KOPT-K1 (cell line): ENCODE measurements around the gene PAN3.
"Not testable (repeated sequence)": the region's sequence is repeated elsewhere in the genome, so short reads cannot be mapped to it uniquely, and the experiment has no call there.

Experiments
- H3K27ac ChIP-seq: fragments of 200-600 bp; sonication (generic); 2 replicates; pipeline ENCODE4 v1.5.1; 2016; ENCODE audit warnings: antibody characterized with exemption, mild to moderate bottlenecking, low read depth, low read length; ENCODE audit not compliant: poor library complexity, severe bottlenecking
- H3K36me3 ChIP-seq: fragments of 200-600 bp; sonication (generic); 2 replicates; pipeline ENCODE4 v1.5.1; 2017; ENCODE audit warnings: antibody characterized with exemption, mild to moderate bottlenecking, low read length, moderate library complexity; ENCODE audit not compliant: insufficient read depth
- H3K9me3 ChIP-seq: fragments of 200-600 bp; sonication (generic); 2 replicates; pipeline ENCODE4 v1.5.1; 2017; ENCODE audit warnings: antibody characterized with exemption, low read length, mild to moderate bottlenecking; ENCODE audit not compliant: insufficient read depth, poor library complexity, severe bottlenecking

Gene PAN3, protein sequence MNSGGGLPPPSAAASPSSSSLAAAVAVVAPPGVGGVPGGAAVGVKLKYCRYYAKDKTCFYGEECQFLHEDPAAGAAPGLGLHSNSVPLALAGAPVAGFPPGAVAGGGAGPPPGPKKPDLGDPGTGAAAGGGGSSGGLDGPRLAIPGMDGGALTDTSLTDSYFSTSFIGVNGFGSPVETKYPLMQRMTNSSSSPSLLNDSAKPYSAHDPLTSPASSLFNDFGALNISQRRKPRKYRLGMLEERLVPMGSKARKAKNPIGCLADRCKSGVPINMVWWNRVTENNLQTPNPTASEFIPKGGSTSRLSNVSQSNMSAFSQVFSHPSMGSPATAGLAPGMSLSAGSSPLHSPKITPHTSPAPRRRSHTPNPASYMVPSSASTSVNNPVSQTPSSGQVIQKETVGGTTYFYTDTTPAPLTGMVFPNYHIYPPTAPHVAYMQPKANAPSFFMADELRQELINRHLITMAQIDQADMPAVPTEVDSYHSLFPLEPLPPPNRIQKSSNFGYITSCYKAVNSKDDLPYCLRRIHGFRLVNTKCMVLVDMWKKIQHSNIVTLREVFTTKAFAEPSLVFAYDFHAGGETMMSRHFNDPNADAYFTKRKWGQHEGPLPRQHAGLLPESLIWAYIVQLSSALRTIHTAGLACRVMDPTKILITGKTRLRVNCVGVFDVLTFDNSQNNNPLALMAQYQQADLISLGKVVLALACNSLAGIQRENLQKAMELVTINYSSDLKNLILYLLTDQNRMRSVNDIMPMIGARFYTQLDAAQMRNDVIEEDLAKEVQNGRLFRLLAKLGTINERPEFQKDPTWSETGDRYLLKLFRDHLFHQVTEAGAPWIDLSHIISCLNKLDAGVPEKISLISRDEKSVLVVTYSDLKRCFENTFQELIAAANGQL

GRCh38 chr13:28138012-28138755 is at the start of gene PAN3:
PAN3 (plus strand) TSS chr13:28138545; CDS start chr13:28138658, 113 bp downstream.
- no peaks in the 10 kb centered on the region for H3K36me3 ChIP-seq
- peak within 1 kb of the TSS; percentile 100 for H3K27ac ChIP-seq
- H3K9me3 ChIP-seq: no peaks in the 10 kb centered on the region

DNA sequence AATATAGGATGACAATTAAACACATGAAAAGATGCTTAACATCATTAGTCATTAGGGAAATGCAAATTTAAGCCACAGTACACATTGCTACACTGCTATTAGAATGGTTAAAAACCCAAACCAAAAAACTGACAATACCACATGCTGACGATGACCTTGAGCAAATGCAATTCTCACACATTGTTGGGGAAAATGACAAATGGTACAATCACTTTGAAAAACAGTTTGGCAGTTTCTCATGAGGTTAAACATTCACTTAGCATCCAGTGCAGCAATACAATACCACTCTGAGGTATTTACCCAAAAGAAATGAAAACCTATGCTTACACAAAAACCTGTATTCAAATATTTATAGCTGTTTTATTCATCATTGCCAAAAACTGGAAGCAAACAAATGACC is 49.3 kb upstream of the PAN3 start:
- Histone ChIP-seq H3K36me3 (no peaks in the 10 kb centered on the region), H3K9me3 (no peaks in the 10 kb centered on the region), H3K27ac (no peak overlapping the region)

GRCh38 chr13:28092431-28092830 is 45.9 kb upstream of the PAN3 start:
- Histone ChIP-seq H3K27ac (no peak overlapping the region), H3K9me3 (no peaks in the 10 kb centered on the region), H3K36me3 (no peaks in the 10 kb centered on the region)

DNA sequence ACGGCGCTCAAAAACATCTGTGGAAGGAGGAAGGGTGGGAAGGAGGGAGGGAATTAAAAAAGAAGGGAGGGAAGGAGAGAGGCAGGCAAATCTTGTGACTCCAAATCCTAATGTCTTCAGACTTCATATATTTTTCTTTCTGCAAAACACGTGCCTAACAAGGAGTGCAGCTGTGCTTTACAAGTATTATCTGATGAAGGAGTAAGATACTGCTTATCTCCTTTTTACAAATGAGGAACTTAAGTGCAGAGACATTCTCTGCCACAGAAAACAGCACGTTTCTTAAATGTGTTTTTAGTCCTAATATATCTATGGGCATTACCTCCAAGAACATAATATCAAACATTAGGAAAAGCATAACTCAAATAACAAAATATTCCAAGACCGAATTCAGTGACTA is 44.5 kb upstream of the PAN3 start:
- no peaks in the 10 kb centered on the region for H3K9me3 ChIP-seq
- no peaks in the 10 kb centered on the region for H3K36me3 ChIP-seq
- H3K27ac ChIP-seq: no peak overlapping the region

DNA sequence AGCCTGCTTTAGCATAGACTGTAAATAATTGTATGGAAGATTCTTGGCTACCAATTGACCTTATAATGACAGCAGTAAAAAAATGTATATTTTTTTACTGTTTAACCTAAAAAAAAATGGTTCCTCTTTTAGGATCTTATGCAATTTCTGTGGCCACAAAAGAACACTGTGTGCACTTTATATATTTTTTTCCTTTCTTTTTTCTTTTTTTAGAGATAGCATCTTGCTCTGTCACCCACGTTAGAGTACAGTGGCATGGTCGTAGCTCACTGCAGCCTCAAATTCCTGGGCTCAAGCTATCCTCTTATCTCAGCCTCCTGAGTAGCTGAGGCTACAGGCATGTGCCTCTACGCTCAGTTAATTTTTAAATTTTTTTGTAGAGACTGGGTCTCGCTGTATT is 44.0 kb upstream of the PAN3 start:
- Histone ChIP-seq H3K36me3 (no peaks in the 10 kb centered on the region), H3K9me3 (no peaks in the 10 kb centered on the region), H3K27ac (no peak overlapping the region)

DNA sequence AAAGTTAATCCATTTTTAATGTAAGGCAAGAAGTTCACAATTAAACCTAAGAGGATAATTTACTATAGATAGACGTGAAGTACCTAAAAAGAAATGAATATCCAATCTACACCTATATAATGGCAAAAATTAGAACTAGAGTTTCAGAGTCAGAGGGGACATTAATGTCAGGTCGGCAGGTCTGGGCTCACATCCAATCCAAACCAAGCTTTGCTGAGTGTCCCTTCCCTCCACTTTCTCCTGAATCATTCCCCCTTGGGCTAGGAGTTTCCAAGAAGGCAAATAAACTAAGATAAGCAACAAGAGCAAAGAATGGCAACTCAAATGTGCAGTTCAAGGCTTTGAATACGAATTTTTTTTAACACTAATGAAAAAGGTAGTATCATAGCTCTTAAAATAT is 40.8 kb upstream of the PAN3 start:
- H3K36me3 ChIP-seq: no peaks in the 10 kb centered on the region
- H3K9me3 ChIP-seq: no peaks in the 10 kb centered on the region
- H3K27ac ChIP-seq: no peak overlapping the region

DNA sequence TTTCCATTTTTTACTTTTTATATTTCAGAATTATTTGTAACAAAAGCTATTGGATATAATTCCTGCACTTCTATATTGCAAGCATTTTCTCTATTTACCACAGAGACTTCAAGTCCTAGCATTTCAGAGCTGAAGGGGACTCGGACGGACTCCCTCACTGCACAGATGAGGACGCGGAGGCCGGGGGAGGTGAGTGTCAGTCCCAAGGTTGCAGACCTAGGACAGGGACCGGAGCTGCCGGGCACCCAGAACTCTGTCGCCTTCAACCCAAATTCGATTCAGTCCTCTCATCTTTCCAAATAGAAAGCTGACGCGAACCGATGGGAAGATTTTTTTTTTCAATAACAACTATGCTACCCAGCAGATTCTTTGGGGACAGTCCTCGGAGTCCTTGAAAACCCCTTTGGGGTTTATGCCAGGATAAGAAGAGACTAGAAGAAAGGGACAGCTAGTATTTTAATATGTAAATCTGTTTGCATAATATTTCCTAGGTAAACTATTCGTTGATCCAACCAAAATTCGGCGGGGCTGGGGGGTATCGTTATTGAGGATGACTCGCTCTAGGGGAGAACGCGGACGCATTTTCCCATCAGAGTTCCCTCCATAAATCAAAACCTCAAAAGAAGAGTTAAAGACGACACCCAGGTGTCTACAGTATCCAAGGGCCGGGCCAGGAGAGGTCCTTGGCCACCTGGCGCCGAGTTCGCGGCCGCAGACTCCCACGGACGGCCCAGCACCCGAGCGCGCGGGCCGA is 38.8 kb upstream of the PAN3 start:
- Histone ChIP-seq H3K36me3 (no peaks in the 10 kb centered on the region), H3K27ac (no peak overlapping the region), H3K9me3 (no peaks in the 10 kb centered on the region)

DNA sequence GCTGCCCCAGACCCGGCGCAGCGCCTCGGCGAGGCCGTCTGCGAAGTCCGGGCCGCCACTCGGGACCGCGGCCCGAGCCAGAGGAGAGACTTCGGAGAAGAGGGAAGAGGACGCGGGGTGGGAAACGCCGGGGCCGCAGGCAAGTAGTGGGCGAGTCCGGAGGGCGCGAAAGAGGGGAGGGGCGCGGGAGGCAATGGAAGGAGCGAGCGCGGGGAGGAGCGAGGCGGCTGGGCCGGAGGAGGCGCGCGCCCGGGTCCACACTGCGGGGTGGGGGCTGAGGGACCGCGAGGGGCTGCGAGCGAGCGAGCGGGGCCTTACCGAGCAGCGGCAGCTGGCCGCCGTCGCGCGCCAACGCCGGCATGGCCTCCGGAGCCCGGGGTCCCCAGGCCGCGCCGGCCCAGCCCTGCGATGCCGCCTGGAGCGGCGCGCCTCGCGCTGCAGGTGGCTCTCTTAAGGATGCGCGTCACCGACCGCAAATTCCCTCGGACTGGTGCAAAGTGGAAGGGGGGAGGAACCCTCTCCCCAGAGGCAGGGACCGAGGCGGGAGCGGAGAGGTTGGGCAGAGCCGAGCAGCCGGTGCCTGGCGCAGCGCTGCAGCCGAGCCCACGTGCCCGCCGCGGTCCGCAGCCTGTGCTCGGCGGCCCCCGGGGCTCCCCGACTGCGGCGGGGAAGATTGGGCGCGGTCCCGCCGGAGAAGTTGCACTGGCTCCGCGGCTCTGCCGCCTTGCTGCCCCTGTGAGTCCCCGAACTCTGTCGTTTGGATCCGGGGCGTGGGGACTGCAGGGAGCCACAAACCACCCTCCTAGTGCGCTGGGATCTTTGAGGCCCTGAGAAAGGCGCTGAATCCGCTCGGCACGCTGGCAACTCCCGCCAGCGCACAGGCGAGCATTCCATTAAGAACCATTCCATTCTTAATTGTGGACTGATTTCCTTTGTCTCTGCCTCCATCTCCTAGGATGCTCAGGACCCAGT is 37.9 kb upstream of the PAN3 start, which contains the start of gene FLT3:
TSS of gene FLT3 (minus strand) at position 427 of the 972 bp plus-strand sequence. CDS start at position 361, 66 bp downstream.
- H3K27ac ChIP-seq: peak within 1 kb of the TSS; percentile 36
- no peaks in the 10 kb centered on the region for H3K36me3 ChIP-seq
- H3K9me3 ChIP-seq: no peaks in the 10 kb centered on the region

DNA sequence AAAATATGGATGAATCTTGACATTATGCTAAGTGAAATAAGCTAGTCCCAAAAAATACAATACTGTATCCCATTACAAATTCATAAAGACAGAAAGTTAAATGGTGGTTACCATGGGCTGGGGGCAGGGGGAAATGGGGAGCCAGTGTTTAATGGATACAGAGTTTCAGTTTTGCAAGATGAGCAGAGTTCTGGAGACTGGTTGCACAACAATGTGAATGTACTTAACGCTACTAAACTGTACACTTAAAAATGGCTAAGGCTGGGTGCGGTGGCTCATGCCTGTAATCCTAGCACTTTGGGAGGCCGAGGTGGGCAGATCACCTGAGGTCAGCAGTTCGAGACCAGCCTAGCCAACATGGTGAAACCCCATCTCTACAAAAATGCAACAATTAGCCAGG is 36.5 kb upstream of the PAN3 start:
- not testable (repeated sequence) for H3K36me3 ChIP-seq, H3K27ac ChIP-seq, H3K9me3 ChIP-seq

GRCh38 chr13:28106976-28107375 is 31.4 kb upstream of the PAN3 start:
- H3K27ac ChIP-seq: no peak overlapping the region
- H3K9me3 ChIP-seq: no peaks in the 10 kb centered on the region
- H3K36me3 ChIP-seq: no peaks in the 10 kb centered on the region

DNA sequence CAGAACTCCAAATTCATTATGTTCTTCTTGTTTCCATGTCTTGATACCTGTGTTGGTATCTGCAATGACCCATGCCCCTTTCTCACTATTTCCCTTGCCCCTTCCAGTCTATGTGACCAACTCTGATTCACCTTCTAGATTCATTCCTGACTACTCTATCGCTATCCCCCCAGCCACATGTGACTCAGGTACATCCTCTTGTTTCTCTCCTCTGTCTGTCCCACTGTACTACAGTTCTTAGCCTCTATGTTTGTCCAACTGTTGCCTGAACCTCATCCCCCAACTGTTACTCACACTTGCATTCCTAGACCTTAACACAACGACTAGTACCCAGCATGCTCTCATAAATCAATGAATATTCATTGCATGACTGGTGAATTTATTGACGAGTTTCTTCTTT is 27.9 kb upstream of the PAN3 start:
- H3K9me3 ChIP-seq: no peaks in the 10 kb centered on the region
- H3K27ac ChIP-seq: no peak overlapping the region
- H3K36me3 ChIP-seq: no peaks in the 10 kb centered on the region

- Histone ChIP-seq H3K36me3 (no peaks in the 10 kb centered on the region), H3K9me3 (no peaks in the 10 kb centered on the region), H3K27ac (no peak overlapping the region)
Observed at GRCh38 chr13:28116736-28117135, 21.6 kb upstream of the PAN3 start.

DNA sequence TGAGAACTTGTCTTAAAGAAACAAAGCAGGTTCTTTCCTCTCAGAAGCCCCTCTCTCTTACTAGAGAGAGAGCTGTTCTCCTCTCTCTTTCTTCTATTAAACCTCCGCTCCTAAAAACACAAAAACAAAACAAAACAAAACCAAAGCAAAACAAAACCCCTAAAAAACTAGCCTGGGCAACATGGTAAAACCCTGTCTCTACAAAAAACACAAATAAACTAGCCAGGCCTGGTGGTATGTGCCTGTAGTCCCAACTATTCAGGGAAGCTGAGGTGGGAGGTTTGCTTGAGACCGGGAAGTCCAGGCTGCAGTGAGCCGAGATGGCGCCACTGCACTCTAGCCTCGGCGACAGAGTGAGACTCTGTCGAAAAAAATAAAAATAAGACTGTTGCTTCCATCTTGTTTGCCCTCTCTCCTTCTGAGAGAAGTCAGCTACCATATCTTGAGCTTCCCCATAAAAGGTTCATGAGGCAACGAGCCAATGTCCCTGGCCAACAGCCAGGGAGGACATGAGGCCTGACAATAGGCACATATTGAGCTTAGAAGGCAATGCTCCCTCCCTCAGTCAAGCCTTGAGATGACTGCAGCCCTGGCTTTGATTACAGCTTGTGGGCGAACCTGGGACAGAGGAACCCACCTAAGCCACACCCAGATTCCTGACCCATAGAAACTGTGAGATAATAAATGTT is 20.5 kb upstream of the PAN3 start:
- no peaks in the 10 kb centered on the region for H3K9me3 ChIP-seq
- no peak overlapping the region for H3K27ac ChIP-seq
- no peaks in the 10 kb centered on the region for H3K36me3 ChIP-seq
